GM12878 (cell line): Measurements from ENCODE around the gene HOXC9.
A peak's percentile ranks its signal among the peaks of the same experiment; 100 is the strongest.

Source experiments
- CTCF ChIP-seq, 3 experiments: IDR thresholded peaks in 2 of 3; conservative IDR thresholded peaks in 1 of 3; 2 replicates each; pipeline ENCODE4 v1.5.1; 2011; ENCODE audit warnings: low read depth in 3 of 3, low read length in 3 of 3, mild to moderate bottlenecking in 3 of 3, control low read depth in 2 of 3, moderate library complexity in 2 of 3, inconsistent platforms in 1 of 3, mixed read lengths in 1 of 3; ENCODE audit not compliant: control insufficient read depth in 2 of 3, insufficient read depth in 1 of 3; ENCODE audit errors: extremely low read depth in 1 of 3
- EZH2 ChIP-seq: IDR thresholded peaks from 2 replicates; pipeline ENCODE4 v1.6.1; 2012; ENCODE audit warnings: low read depth, mild to moderate bottlenecking, control low read depth, inconsistent platforms, low read length, borderline replicate concordance; ENCODE audit not compliant: control insufficient read depth
- IKZF2 ChIP-seq, 2 experiments: fragments of 450-650 bp; IDR thresholded peaks; 2 replicates each; pipeline ENCODE4 v1.6.1; 2017; ENCODE audit warnings: mild to moderate bottlenecking in 2 of 2, moderate library complexity in 2 of 2
- NR2C1 ChIP-seq: fragments of 450-650 bp; IDR thresholded peaks from 2 replicates; pipeline ENCODE4 v1.6.1; 2017; ENCODE audit warnings: antibody characterized with exemption, mild to moderate bottlenecking, moderate library complexity
- POLR2A ChIP-seq: IDR thresholded peaks from 2 replicates; pipeline ENCODE4 v1.6.1; 2011; ENCODE audit warnings: low read depth, mild to moderate bottlenecking, low read length
- SP1 ChIP-seq: IDR thresholded peaks from one replicate; pipeline ENCODE4 v1.6.1; 2011; ENCODE audit warnings: low read depth, low read length
- TAF1 ChIP-seq: IDR thresholded peaks from 2 replicates; pipeline ENCODE4 v1.6.1; 2011; ENCODE audit warnings: mild to moderate bottlenecking, low read depth, low read length, borderline replicate concordance
- USF1 ChIP-seq: IDR thresholded peaks from 2 replicates; pipeline ENCODE4 v1.6.1; 2011; ENCODE audit warnings: borderline replicate concordance, low read depth, mild to moderate bottlenecking, moderate library complexity, mixed read lengths, low read length; ENCODE audit not compliant: insufficient read depth; ENCODE audit errors: extremely low read length
- ZNF274 ChIP-seq: IDR thresholded peaks from one replicate; pipeline ENCODE4 v1.8.0; 2011; ENCODE audit not compliant: insufficient read length, insufficient read depth

GRCh38 chr12:54029529-54030441 lies 29.8 kb downstream of the HOXC9 start:
- TF ChIP-seq USF1: no peak
- no peak for TF ChIP-seq IKZF2 (IDR thresholded peaks at IDR 0.05)
- TF ChIP-seq SP1: no peak
- no peak for TF ChIP-seq TAF1
- TF ChIP-seq POLR2A: no peak
- TF ChIP-seq CTCF (IDR thresholded peaks at IDR 0.05 in 2 of 3, conservative IDR thresholded peaks at IDR 0.05 in 1 of 3; ENCODE audit: control insufficient read depth in 2 of 3, extremely low read depth in 1 of 3, insufficient read depth in 1 of 3, low read depth in 3 of 3, low read length in 3 of 3): no peak
- no peak for TF ChIP-seq ZNF274
- no peak for TF ChIP-seq NR2C1
- TF ChIP-seq EZH2: peak; percentile 82; the same call in 1 of the 2 replicates
